Measurements from ENCODE around the gene OXA1L.
"Not testable (repeated sequence)": the region's sequence is repeated elsewhere in the genome, so short reads cannot be mapped to it uniquely, and the experiment has no call there.

OXA1L gene

DNA sequence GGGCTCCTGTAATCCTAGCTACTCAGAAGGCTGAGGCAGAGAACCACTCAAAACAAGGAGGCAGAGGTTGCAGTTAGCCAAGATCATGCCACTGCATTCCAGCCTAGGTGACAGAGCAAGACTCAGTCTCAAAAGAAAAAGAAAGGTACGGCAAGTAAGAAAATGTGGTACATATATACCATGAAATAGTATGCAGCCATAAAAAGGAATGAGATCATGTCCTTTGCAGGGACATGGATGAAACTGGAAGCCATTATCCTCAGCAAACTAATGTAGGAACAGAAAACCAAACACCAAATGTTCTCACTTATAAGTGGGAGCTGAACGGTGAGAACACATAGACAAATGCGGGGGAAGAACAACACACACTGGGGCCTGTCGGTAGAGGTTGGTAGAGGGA lies 38.7 kb downstream of the OXA1L start:
- H3K4me1 ChIP-seq (ENCODE audit: control insufficient read depth in 1 of 2, insufficient read depth in 2 of 2, low read length in 2 of 2) = peaks cover 3 to 15% of the 10 kb centered on the region in 2 experiments
- not testable (repeated sequence) for H3K4me3 ChIP-seq (ENCODE audit: low read depth, low read length); H2BK120ac ChIP-seq (ENCODE audit: insufficient read depth, low read length, poor library complexity); H3K4me2 ChIP-seq (ENCODE audit: low read length); H2AFZ ChIP-seq (ENCODE audit: insufficient read depth, low read length, poor library complexity); H3K27ac ChIP-seq (ENCODE audit: low read depth, low read length); H3K79me2 ChIP-seq (ENCODE audit: control insufficient read depth, insufficient read depth, low read length, poor library complexity); H4K91ac ChIP-seq (ENCODE audit: low read depth, low read length); H3K27me3 ChIP-seq (ENCODE audit: insufficient read depth, low read length); H3K9ac ChIP-seq (ENCODE audit: low read length); H2AK5ac ChIP-seq (ENCODE audit: low read length); H3K36me3 ChIP-seq (ENCODE audit: control insufficient read depth in 1 of 2, insufficient read depth in 2 of 2, low read length in 2 of 2); H2BK12ac ChIP-seq (ENCODE audit: low read length); H4K12ac ChIP-seq (ENCODE audit: low read depth, low read length); DNase-seq; H3K9me3 ChIP-seq (ENCODE audit: insufficient read depth, low read depth, low read length); H3K18ac ChIP-seq (ENCODE audit: low read length); H3K23ac ChIP-seq (ENCODE audit: low read length); H3K4ac ChIP-seq (ENCODE audit: low read depth, low read length); H2BK5ac ChIP-seq (ENCODE audit: low read depth, low read length, poor library complexity); H4K8ac ChIP-seq (ENCODE audit: low read depth, low read length); H3K14ac ChIP-seq (ENCODE audit: low read length)
- H3K79me1 ChIP-seq (ENCODE audit: low read length) = peaks cover 11% of the 10 kb centered on the region
- WGBS (ENCODE audit: extremely low coverage, insufficient coverage, insufficient read length) = no CpG with 5 or more reads among the region's 4 CpGs

DNA sequence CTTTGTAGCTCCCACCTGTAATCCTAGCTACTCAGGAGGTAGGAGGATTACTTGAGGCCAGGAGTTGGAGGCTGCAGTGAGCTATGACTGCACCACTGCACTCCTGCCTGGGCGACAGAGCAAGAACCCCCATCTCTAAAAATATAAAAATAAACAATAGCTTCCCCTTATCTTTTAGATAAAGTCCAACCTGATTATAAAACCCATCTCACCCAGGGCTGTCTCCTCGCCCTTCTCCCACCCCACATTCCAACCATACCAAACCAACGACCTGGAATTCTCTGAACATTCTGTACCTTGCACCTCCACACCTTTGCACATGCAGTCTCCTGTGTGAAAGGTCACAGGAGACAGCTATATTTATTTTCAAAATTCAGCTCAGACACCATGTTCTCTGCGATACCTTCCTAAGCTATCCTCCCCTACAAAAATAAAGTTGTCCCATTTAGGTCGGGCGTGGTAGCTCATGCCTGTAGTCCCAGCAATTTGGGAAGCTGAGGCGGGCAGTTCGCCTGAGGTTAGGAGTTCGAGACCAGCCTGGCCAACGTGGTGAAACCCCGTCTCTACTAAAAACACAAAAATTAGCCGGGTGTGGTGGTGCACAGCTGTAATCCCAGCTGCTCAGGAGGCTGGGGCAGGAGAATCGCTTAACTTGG lies 41.1 kb downstream of the OXA1L start:
- no CpG with 5 or more reads among the region's 13 CpGs for WGBS (ENCODE audit: extremely low coverage, insufficient coverage, insufficient read length)
- Histone ChIP-seq H3K4me1 (ENCODE audit: control insufficient read depth in 1 of 2, insufficient read depth in 2 of 2, low read length in 2 of 2) (peaks cover 3 to 15% of the 10 kb centered on the region in 2 experiments), H3K4ac (ENCODE audit: low read depth, low read length) (peak overlapping the region; percentile 37), H3K27ac (ENCODE audit: low read depth, low read length) (peak overlapping the region; percentile 68), H2AFZ (ENCODE audit: insufficient read depth, low read length, poor library complexity) (no peak overlapping the region), H3K9me3 (ENCODE audit: insufficient read depth, low read depth, low read length) (peaks cover 1% of the 10 kb centered on the region), H2BK120ac (ENCODE audit: insufficient read depth, low read length, poor library complexity) (peak overlapping the region; percentile 71), H2AK5ac (ENCODE audit: low read length) (no peak overlapping the region), H3K36me3 (ENCODE audit: control insufficient read depth in 1 of 2, insufficient read depth in 2 of 2, low read length in 2 of 2) (no peaks in the 10 kb centered on the region), H3K79me2 (ENCODE audit: control insufficient read depth, insufficient read depth, low read length, poor library complexity) (peaks cover 2% of the 10 kb centered on the region), H3K18ac (ENCODE audit: low read length) (no peak overlapping the region), H3K27me3 (ENCODE audit: insufficient read depth, low read length) (no peaks in the 10 kb centered on the region), H3K14ac (ENCODE audit: low read length) (peak overlapping the region; percentile 7), H3K79me1 (ENCODE audit: low read length) (peaks cover 11% of the 10 kb centered on the region), H4K8ac (ENCODE audit: low read depth, low read length) (peak overlapping the region; percentile 43), H3K4me2 (ENCODE audit: low read length) (peak overlapping the region; percentile 6), H3K23ac (ENCODE audit: low read length) (no peak overlapping the region), H4K91ac (ENCODE audit: low read depth, low read length) (peak overlapping the region; percentile 66), H2BK5ac (ENCODE audit: low read depth, low read length, poor library complexity) (peak overlapping the region; percentile 86), H4K12ac (ENCODE audit: low read depth, low read length) (no peak overlapping the region), H3K4me3 (ENCODE audit: low read depth, low read length) (no peak overlapping the region), H3K9ac (ENCODE audit: low read length) (no peak overlapping the region), H2BK12ac (ENCODE audit: low read length) (peak overlapping the region; percentile 91)
- DNase-seq = no peak

DNA sequence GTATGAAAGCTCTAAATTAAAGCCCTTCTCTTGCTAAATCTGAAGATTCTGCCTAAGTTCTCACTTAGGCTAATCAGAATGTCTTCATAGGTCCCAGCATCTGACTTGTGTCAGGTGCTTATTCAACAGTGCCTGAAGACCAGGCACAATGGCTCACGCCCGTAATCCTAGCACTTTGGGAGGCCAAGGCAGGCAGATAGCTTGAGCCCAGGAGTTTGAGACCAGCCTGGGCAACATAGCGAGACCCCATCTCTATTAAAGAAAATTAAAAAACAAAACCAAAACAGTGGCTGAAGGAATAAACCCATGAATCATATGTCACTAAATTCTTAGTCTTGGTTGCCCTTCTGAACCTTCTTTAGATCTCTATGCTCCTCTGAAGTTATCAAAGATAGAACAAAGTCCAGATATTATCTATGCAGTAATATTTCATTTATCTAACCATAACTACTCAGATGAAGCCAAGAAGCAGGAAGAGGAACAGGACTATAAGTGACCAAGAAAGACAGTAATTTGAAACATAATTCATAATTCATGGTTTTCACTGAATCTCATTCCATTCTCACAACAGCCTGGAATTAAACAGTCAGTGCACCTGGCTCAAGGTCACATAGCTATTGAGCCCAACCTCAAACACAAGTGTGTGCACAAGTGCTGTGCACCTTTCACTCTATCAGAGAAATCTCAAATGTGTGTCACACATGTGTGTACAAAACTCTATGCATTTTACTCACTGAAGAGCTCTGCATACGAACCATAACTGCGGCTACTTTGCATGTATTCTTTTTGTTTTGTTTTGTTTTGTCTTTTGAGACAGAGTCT lies 42.1 kb downstream of the OXA1L start:
- Histone ChIP-seq H4K91ac (ENCODE audit: low read depth, low read length) (peak overlapping the region; percentile 21), H3K4me3 (ENCODE audit: low read depth, low read length) (no peak overlapping the region), H3K79me2 (ENCODE audit: control insufficient read depth, insufficient read depth, low read length, poor library complexity) (peaks cover 2% of the 10 kb centered on the region), H3K79me1 (ENCODE audit: low read length) (peaks cover 11% of the 10 kb centered on the region), H2AFZ (ENCODE audit: insufficient read depth, low read length, poor library complexity) (no peak overlapping the region), H2BK120ac (ENCODE audit: insufficient read depth, low read length, poor library complexity) (no peak overlapping the region), H3K18ac (ENCODE audit: low read length) (no peak overlapping the region), H3K4me1 (ENCODE audit: control insufficient read depth in 1 of 2, insufficient read depth in 2 of 2, low read length in 2 of 2) (peaks cover 3 to 15% of the 10 kb centered on the region in 2 experiments), H3K27ac (ENCODE audit: low read depth, low read length) (no peak overlapping the region), H3K36me3 (ENCODE audit: control insufficient read depth in 1 of 2, insufficient read depth in 2 of 2, low read length in 2 of 2) (no peaks in the 10 kb centered on the region), H2BK5ac (ENCODE audit: low read depth, low read length, poor library complexity) (no peak overlapping the region), H3K4ac (ENCODE audit: low read depth, low read length) (no peak overlapping the region), H3K27me3 (ENCODE audit: insufficient read depth, low read length) (no peaks in the 10 kb centered on the region), H3K4me2 (ENCODE audit: low read length) (no peak overlapping the region), H4K12ac (ENCODE audit: low read depth, low read length) (no peak overlapping the region), H3K23ac (ENCODE audit: low read length) (no peak overlapping the region), H4K8ac (ENCODE audit: low read depth, low read length) (no peak overlapping the region), H3K9me3 (ENCODE audit: insufficient read depth, low read depth, low read length) (peaks cover 1% of the 10 kb centered on the region), H2BK12ac (ENCODE audit: low read length) (no peak overlapping the region), H3K14ac (ENCODE audit: low read length) (no peak overlapping the region), H3K9ac (ENCODE audit: low read length) (no peak overlapping the region), H2AK5ac (ENCODE audit: low read length) (no peak overlapping the region)
- DNase-seq = no peak
- no CpG with 5 or more reads among the region's 5 CpGs for WGBS (ENCODE audit: extremely low coverage, insufficient coverage, insufficient read length)

DNA sequence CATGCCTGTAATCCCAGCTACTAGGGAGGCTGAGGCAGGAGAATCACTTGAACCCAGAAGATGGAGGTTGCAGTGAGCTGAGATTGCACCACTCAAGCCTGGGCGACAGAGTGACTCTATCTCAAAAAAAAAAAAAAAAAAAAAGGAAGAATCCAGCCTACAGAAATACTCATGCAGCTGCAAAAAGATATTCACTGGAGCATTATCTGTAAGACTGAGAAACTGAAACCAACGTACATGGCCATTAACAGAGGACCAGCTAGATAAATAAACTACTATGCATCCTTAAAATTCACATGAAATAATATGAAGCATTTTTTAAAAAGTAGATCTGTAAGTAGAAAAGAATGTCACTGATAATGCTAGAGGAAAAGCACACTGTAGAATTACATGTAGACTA lies 45.2 kb downstream of the OXA1L start:
- no peak overlapping the region for H4K12ac ChIP-seq (ENCODE audit: low read depth, low read length)
- H2AFZ ChIP-seq (ENCODE audit: insufficient read depth, low read length, poor library complexity) = no peak overlapping the region
- DNase-seq = peak in 1 of 2 donors; percentile 52
- no peak overlapping the region for H4K8ac ChIP-seq (ENCODE audit: low read depth, low read length)
- no peaks in the 10 kb centered on the region for H3K36me3 ChIP-seq (ENCODE audit: control insufficient read depth in 1 of 2, insufficient read depth in 2 of 2, low read length in 2 of 2)
- H3K9ac ChIP-seq (ENCODE audit: low read length) = no peak overlapping the region
- no peak overlapping the region for H2BK5ac ChIP-seq (ENCODE audit: low read depth, low read length, poor library complexity)
- H3K79me2 ChIP-seq (ENCODE audit: control insufficient read depth, insufficient read depth, low read length, poor library complexity) = peaks cover 5% of the 10 kb centered on the region
- no peak overlapping the region for H3K27ac ChIP-seq (ENCODE audit: low read depth, low read length)
- H3K4ac ChIP-seq (ENCODE audit: low read depth, low read length) = no peak overlapping the region
- WGBS (ENCODE audit: extremely low coverage, insufficient coverage, insufficient read length) = no CpG with 5 or more reads among the region's 2 CpGs
- no peak overlapping the region for H2BK12ac ChIP-seq (ENCODE audit: low read length)
- H3K4me3 ChIP-seq (ENCODE audit: low read depth, low read length) = no peak overlapping the region
- no peak overlapping the region for H4K91ac ChIP-seq (ENCODE audit: low read depth, low read length)
- no peak overlapping the region for H3K23ac ChIP-seq (ENCODE audit: low read length)
- no peaks in the 10 kb centered on the region for H3K9me3 ChIP-seq (ENCODE audit: insufficient read depth, low read depth, low read length)
- H3K4me1 ChIP-seq (ENCODE audit: control insufficient read depth in 1 of 2, insufficient read depth in 2 of 2, low read length in 2 of 2) = peaks cover 13 to 26% of the 10 kb centered on the region in 2 experiments
- H3K4me2 ChIP-seq (ENCODE audit: low read length) = no peak overlapping the region
- H2AK5ac ChIP-seq (ENCODE audit: low read length) = no peak overlapping the region
- H3K18ac ChIP-seq (ENCODE audit: low read length) = no peak overlapping the region
- H3K14ac ChIP-seq (ENCODE audit: low read length) = no peak overlapping the region
- H2BK120ac ChIP-seq (ENCODE audit: insufficient read depth, low read length, poor library complexity) = no peak overlapping the region
- no peaks in the 10 kb centered on the region for H3K27me3 ChIP-seq (ENCODE audit: insufficient read depth, low read length)
- H3K79me1 ChIP-seq (ENCODE audit: low read length) = peaks cover 14% of the 10 kb centered on the region

Data from trophoblast cell (in vitro differentiated cells and primary cell).